ENCODE measurements around the gene SPRTN. TPM values are rescaled to one million over a fixed set of nuclear protein-coding genes. Genes with fewer than 3 reads are reported as not detected.

The SPRTN gene
- total RNA-seq, 4 donors from 2014 or later, result 11.9 to 23.7 (median 15.0) TPM

DNA sequence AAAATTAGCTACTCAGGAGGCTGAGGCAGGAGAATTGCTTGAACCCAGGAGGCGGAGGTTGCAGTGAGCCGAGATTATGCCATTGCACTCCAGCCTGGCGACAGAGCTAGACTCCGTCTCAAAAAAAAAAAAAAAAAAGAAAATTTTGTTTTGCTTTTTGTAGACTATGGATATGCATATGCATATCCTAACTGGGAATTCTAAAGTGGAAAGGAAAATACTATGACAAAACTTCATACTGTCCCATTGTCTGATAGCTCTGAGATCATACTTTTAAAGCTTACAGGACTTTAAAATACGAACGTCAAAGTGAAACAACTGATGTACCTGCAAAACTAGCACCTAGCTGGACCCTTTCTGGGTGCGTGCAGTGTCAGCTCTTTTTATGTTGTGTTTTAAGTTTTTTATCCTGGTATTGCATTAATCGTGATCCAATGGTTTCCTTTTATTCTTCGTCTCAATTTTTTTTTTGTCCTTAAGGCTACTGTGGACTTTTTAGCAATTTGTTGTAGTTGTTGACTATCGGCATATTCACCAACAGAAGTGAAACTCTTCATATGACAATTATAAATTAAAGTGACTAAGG, 19.2 kb downstream of the SPRTN start:
- intact Hi-C loops (cut with DNase I), result loop anchor here (5.0 kb wide), 2 partner anchors 65 to 170 kb away; partner anchors contain the start of genes EGLN1 and TSNAX
- no peak for DNase-seq (ENCODE audit: extremely low spot score)
- Histone ChIP-seq H3K27me3 (no peaks in the 10 kb centered on the region), H3K4me1 (peaks cover 5 to 12% (median 8%) of the 10 kb centered on the region in 4 donors), H3K9me3 (no peaks in the 10 kb centered on the region), H3K4me3 (no peak overlapping the region), H3K36me3 (peaks cover 7 to 15% (median 11%) of the 10 kb centered on the region in 4 donors), H3K27ac (replicated peaks in 1 of 4) (no peak overlapping the region)
- TF ChIP-seq POLR2A (IDR thresholded peaks at IDR 0.05; ENCODE audit: low read depth), result no peak
- TF ChIP-seq EP300 (IDR thresholded peaks at IDR 0.05), result no peak
- WGBS, result 87% methylated on average over 10 of the region's 10 CpGs

- 9% methylated on average over 4 of the region's 4 CpGs for WGBS
- Histone ChIP-seq H3K27ac (replicated peaks in 1 of 4) (peak overlapping the region in 2 of 4 donors; percentile 15 to 29), H3K36me3 (peaks cover 2 to 9% (median 5%) of the 10 kb centered on the region in 4 donors), H3K9me3 (no peaks in the 10 kb centered on the region), H3K4me1 (peaks cover 5 to 12% (median 8%) of the 10 kb centered on the region in 4 donors), H3K4me3 (no peak overlapping the region), H3K27me3 (no peaks in the 10 kb centered on the region)
- no peak for TF ChIP-seq POLR2A (IDR thresholded peaks at IDR 0.05; ENCODE audit: low read depth)
- peak; percentile 56 to 64 for TF ChIP-seq POLR2AphosphoS5 (IDR thresholded peaks at IDR 0.05)
- TF ChIP-seq, protein P1, sequence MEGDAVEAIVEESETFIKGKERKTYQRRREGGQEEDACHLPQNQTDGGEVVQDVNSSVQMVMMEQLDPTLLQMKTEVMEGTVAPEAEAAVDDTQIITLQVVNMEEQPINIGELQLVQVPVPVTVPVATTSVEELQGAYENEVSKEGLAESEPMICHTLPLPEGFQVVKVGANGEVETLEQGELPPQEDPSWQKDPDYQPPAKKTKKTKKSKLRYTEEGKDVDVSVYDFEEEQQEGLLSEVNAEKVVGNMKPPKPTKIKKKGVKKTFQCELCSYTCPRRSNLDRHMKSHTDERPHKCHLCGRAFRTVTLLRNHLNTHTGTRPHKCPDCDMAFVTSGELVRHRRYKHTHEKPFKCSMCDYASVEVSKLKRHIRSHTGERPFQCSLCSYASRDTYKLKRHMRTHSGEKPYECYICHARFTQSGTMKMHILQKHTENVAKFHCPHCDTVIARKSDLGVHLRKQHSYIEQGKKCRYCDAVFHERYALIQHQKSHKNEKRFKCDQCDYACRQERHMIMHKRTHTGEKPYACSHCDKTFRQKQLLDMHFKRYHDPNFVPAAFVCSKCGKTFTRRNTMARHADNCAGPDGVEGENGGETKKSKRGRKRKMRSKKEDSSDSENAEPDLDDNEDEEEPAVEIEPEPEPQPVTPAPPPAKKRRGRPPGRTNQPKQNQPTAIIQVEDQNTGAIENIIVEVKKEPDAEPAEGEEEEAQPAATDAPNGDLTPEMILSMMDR (IDR thresholded peaks at IDR 0.05), result peak; percentile 75 to 80 (median 77)
- TF ChIP-seq EP300 (IDR thresholded peaks at IDR 0.05), result no peak
- intact Hi-C loops (cut with DNase I), result loop anchor here (1.0 to 5.0 kb wide), 3 partner anchors 64 to 232 kb away; partner anchors contain the start of genes EGLN1 and TSNAX
- no peak for DNase-seq (ENCODE audit: extremely low spot score)
Observed at GRCh38 chr1:231357831-231358354, 19.8 kb downstream of the SPRTN start.

- 58% methylated on average over 6 of the region's 6 CpGs for WGBS
- TF ChIP-seq POLR2AphosphoS5 (IDR thresholded peaks at IDR 0.05), result peak; percentile 46 to 51
- TF ChIP-seq POLR2A (IDR thresholded peaks at IDR 0.05; ENCODE audit: low read depth), result no peak
Observed at GRCh38 chr1:231359113-231359512, 21.0 kb downstream of the SPRTN start.

DNA sequence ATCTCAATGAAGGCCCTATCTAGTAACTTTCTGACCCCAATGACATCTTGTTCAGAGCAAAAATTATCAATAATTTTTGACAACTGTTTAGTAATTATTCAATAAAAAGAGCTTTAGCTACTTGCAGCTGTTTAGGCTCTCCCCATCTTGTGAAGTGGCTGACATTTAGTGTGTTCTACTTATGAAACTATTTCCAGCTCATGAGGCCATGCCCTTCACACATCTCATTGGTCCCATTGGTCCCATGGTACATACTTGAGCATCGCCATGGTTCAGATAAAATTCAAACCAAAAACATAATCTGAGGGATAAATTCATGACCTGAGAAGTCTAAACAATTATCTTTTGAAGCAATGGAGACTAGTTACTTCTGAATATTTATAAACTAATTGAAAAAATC, 24.2 kb downstream of the SPRTN start:
- Histone ChIP-seq H3K9me3 (no peaks in the 10 kb centered on the region), H3K4me1 (peaks cover 5 to 14% (median 8%) of the 10 kb centered on the region in 4 donors), H3K27ac (replicated peaks in 1 of 4) (no peak overlapping the region), H3K27me3 (no peaks in the 10 kb centered on the region), H3K36me3 (peaks cover 0 to 26% (median 11%) of the 10 kb centered on the region in 4 donors), H3K4me3 (no peak overlapping the region)
- 91% methylated on average over 1 of the region's 1 CpG for WGBS
- no peak for TF ChIP-seq EP300 (IDR thresholded peaks at IDR 0.05)
- TF ChIP-seq POLR2AphosphoS5 (IDR thresholded peaks at IDR 0.05), result no peak
- TF ChIP-seq, protein P1 (IDR thresholded peaks at IDR 0.05), result no peak
- no peak for TF ChIP-seq POLR2A (IDR thresholded peaks at IDR 0.05; ENCODE audit: low read depth)
- intact Hi-C loops (cut with DNase I), result no loop called here
- DNase-seq (ENCODE audit: extremely low spot score), result no peak

More at GRCh38 chr1:231359113-231359512, 21.0 kb downstream of the SPRTN start:
- DNase-seq (ENCODE audit: extremely low spot score), result no peak
- H3K4me1 ChIP-seq, result peaks cover 5 to 14% (median 9%) of the 10 kb centered on the region in 4 donors
- intact Hi-C loops (cut with DNase I), result loop anchor here (5.0 kb wide), 2 partner anchors 63 to 168 kb away; partner anchors contain the start of genes EGLN1 and TSNAX
- no peak overlapping the region for H3K27ac ChIP-seq (replicated peaks in 1 of 4)
- no peaks in the 10 kb centered on the region for H3K9me3 ChIP-seq
- H3K27me3 ChIP-seq, result no peaks in the 10 kb centered on the region
- no peak overlapping the region for H3K4me3 ChIP-seq
- H3K36me3 ChIP-seq, result peaks cover 0 to 5% (median 0%) of the 10 kb centered on the region in 4 donors

DNA sequence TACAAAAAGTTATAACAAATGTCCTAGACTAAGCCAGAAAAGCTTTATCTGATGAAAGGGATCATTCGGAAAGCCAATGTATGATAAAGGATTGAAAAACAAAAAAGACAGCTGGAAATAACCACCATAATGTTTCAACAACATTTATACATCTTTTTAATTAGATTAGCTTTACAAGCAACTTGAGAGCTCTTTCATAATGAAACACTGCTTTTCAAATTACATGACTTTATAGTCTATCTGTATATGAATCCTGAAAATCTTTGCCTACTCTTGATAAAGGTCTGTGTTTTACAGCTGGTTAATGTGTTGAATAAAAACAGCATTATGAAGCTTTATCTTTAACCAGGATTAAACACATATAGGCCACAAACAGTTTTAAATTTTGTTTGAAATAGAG, 25.5 kb downstream of the SPRTN start:
- TF ChIP-seq POLR2AphosphoS5 (IDR thresholded peaks at IDR 0.05) (no peak), POLR2A (IDR thresholded peaks at IDR 0.05; ENCODE audit: low read depth) (no peak), EP300 (IDR thresholded peaks at IDR 0.05) (no peak)
- TF ChIP-seq, protein P1 (IDR thresholded peaks at IDR 0.05), result no peak
- DNase-seq (ENCODE audit: extremely low spot score), result no peak
- Histone ChIP-seq H3K9me3 (no peaks in the 10 kb centered on the region), H3K27ac (replicated peaks in 1 of 4) (no peak overlapping the region), H3K4me3 (no peak overlapping the region), H3K4me1 (peaks cover 0 to 3% (median 0%) of the 10 kb centered on the region in 4 donors), H3K36me3 (peaks cover under 1 to 35% (median 17%) of the 10 kb centered on the region in 4 donors), H3K27me3 (no peaks in the 10 kb centered on the region)
- intact Hi-C loops (cut with DNase I), result no loop called here
- WGBS, result 84% methylated on average over 1 of the region's 1 CpG
